ENCODE measurements around the gene PARP9.

DNA sequence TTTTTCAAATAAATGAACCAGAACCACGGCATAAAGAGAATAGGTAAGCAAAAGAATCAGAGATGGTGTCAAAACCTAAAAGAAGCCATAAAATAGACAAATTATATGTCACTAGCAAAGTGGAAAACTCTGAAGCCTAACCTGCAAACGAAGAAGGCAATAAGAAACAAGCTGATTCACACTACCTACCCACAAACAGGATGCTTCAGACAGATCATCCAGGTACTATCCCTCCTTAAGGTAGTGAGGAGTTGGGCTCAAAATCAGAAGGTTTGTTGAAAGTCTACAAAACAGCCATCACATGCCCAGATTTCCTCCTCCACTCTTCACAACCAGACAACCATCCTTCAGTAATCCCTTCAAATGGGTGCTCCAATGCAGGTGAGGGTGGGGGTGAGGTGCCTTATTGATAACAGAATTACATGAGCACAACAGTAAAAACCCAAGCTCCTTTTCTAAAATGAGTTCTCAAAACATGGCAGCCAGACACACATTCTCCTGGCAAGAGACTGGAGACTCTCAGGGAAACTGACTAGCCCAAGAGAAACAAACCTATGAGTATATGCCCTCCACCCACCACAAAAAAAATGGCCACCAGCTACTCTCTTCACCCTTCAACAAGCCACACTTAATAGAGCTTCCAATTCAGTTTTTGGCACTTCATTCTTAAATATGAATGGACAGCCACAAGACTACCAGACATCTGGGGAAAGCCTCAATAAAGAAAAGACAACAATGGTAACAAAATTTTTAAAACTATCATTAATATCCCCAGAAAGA lies 55.8 kb downstream of the PARP9 start:
- TF ChIP-seq, protein P1, sequence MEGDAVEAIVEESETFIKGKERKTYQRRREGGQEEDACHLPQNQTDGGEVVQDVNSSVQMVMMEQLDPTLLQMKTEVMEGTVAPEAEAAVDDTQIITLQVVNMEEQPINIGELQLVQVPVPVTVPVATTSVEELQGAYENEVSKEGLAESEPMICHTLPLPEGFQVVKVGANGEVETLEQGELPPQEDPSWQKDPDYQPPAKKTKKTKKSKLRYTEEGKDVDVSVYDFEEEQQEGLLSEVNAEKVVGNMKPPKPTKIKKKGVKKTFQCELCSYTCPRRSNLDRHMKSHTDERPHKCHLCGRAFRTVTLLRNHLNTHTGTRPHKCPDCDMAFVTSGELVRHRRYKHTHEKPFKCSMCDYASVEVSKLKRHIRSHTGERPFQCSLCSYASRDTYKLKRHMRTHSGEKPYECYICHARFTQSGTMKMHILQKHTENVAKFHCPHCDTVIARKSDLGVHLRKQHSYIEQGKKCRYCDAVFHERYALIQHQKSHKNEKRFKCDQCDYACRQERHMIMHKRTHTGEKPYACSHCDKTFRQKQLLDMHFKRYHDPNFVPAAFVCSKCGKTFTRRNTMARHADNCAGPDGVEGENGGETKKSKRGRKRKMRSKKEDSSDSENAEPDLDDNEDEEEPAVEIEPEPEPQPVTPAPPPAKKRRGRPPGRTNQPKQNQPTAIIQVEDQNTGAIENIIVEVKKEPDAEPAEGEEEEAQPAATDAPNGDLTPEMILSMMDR (IDR thresholded peaks at IDR 0.05), result no peak
- no peak for TF ChIP-seq EZH2 (IDR thresholded peaks at IDR 0.05)

Measured in neural progenitor cell (in vitro differentiated cells).